Thyroid gland (tissue), 4 donors: Measurements from ENCODE around the gene TBXAS1.

Experiments used
- CTCF ChIP-seq, 6 experiments: fragments of 200-600 bp in 3 of 6; fragments of 450-650 bp in 3 of 6; sonication (generic) in 3 of 6; IDR thresholded peaks; one replicate each; pipeline ENCODE4 v1.5.1; 2016 to 2019; ENCODE audit warnings: antibody characterized with exemption in 6 of 6, mild to moderate bottlenecking in 2 of 6, inconsistent platforms in 1 of 6, moderate library complexity in 1 of 6
- POLR2A ChIP-seq, 2 donors: fragments of 450-650 bp; IDR thresholded peaks; one replicate each; pipeline ENCODE4 v1.6.1; 2017; ENCODE audit warnings: antibody characterized with exemption in 2 of 2, mild to moderate bottlenecking in 2 of 2, moderate library complexity in 1 of 2

GRCh38 chr7:139886206-139886605 lies 57.1 kb downstream of the TBXAS1 start:
- TF ChIP-seq CTCF (IDR thresholded peaks at IDR 0.05), result no peak
- no peak for TF ChIP-seq POLR2A (IDR thresholded peaks at IDR 0.05)
